Liver (tissue), 9 donors: Measurements from ENCODE around the gene GFM2. TPM values are rescaled to one million over a fixed set of nuclear protein-coding genes. Genes with fewer than 3 reads are reported as not detected.

Experiments used
- DNase-seq: peaks from one replicate; pipeline ENCODE4 v3.0.0-alpha.2; 2017; ENCODE audit warnings: low spot score
- H3K27ac ChIP-seq, 2 donors: one replicate each; pipeline ENCODE4 v1.7.0; 2013; ENCODE audit warnings: inconsistent platforms in 2 of 2, low read length in 2 of 2, control low read depth in 1 of 2, low read depth in 1 of 2, mild to moderate bottlenecking in 1 of 2
- H3K27me3 ChIP-seq, 4 donors: one replicate each; pipeline versions ENCODE4 v1.6.1 to v1.7.0; 2013; ENCODE audit warnings: low read length in 3 of 4, inconsistent platforms in 1 of 4, mild to moderate bottlenecking in 1 of 4, moderate library complexity in 1 of 4; ENCODE audit not compliant: control insufficient read depth in 4 of 4, insufficient read depth in 4 of 4
- H3K36me3 ChIP-seq, 4 donors: one replicate each; pipeline versions ENCODE4 v1.6.1 to v1.7.0; 2013; ENCODE audit warnings: low read length in 3 of 4, mild to moderate bottlenecking in 3 of 4, low read depth in 1 of 4, moderate library complexity in 1 of 4; ENCODE audit not compliant: control insufficient read depth in 4 of 4, insufficient read depth in 3 of 4
- H3K4me1 ChIP-seq, 4 donors: one replicate each; pipeline versions ENCODE4 v1.6.1 to v1.7.0; 2013; ENCODE audit warnings: low read length in 3 of 4, mild to moderate bottlenecking in 3 of 4, moderate library complexity in 1 of 4; ENCODE audit not compliant: control insufficient read depth in 4 of 4, insufficient read depth in 4 of 4
- H3K4me3 ChIP-seq, 3 donors: one replicate each; pipeline versions ENCODE4 v1.6.1 to v1.7.0; 2013; ENCODE audit warnings: low read length in 3 of 3, control low read depth in 1 of 3, low read depth in 1 of 3, mild to moderate bottlenecking in 1 of 3
- H3K9ac ChIP-seq, 2 donors: one replicate each; pipeline ENCODE4 v1.7.0; 2013; ENCODE audit warnings: low read length in 2 of 2, mild to moderate bottlenecking in 2 of 2, moderate library complexity in 2 of 2, control low read depth in 1 of 2, low read depth in 1 of 2
- H3K9me3 ChIP-seq, 4 donors: one replicate each; pipeline versions ENCODE4 v1.6.1 to v1.7.0; 2013; ENCODE audit warnings: low read length in 3 of 4; ENCODE audit not compliant: control insufficient read depth in 4 of 4
- EGR1 ChIP-seq, 2 donors: IDR thresholded peaks; 2 replicates each; pipeline ENCODE4 v1.6.1; 2016 to 2018; ENCODE audit warnings: antibody characterized with exemption in 2 of 2, low read depth in 2 of 2
- FOXA1 ChIP-seq: IDR thresholded peaks from 2 replicates; pipeline ENCODE4 v1.6.1; 2016; ENCODE audit warnings: antibody characterized with exemption
- FOXA2 ChIP-seq: IDR thresholded peaks from 2 replicates; pipeline ENCODE4 v1.6.1; 2016; ENCODE audit warnings: antibody characterized with exemption
- GABPA ChIP-seq, 2 donors: IDR thresholded peaks in 1 of 2; conservative IDR thresholded peaks in 1 of 2; 2 replicates each; pipeline ENCODE4 v1.6.1; 2016; ENCODE audit warnings: antibody characterized with exemption in 2 of 2, mild to moderate bottlenecking in 1 of 2, moderate library complexity in 1 of 2
- HNF4A ChIP-seq, 2 donors: conservative IDR thresholded peaks; 2 replicates each; pipeline ENCODE4 v1.6.1; 2016; ENCODE audit warnings: antibody characterized with exemption in 2 of 2, mild to moderate bottlenecking in 2 of 2
- HNF4G ChIP-seq: IDR thresholded peaks from 2 replicates; pipeline ENCODE4 v1.6.1; 2016; ENCODE audit warnings: antibody characterized with exemption
- JUND ChIP-seq, 2 donors: IDR thresholded peaks; 2 replicates each; pipeline ENCODE4 v1.6.1; 2016; ENCODE audit warnings: antibody characterized with exemption in 2 of 2
- NR2F2 ChIP-seq: IDR thresholded peaks from 2 replicates; pipeline ENCODE4 v1.6.1; 2016; ENCODE audit warnings: antibody characterized with exemption
- RAD21 ChIP-seq, 2 donors: IDR thresholded peaks; 2 replicates each; pipeline ENCODE4 v1.6.1; 2016; ENCODE audit warnings: antibody characterized with exemption in 2 of 2, mild to moderate bottlenecking in 2 of 2
- RXRA ChIP-seq, 2 donors: IDR thresholded peaks; 2 replicates each; pipeline ENCODE4 v1.6.1; 2017 to 2018; ENCODE audit warnings: antibody characterized with exemption in 2 of 2, mild to moderate bottlenecking in 1 of 2
- SP1 ChIP-seq: IDR thresholded peaks from 2 replicates; pipeline ENCODE4 v1.6.1; 2018; ENCODE audit warnings: antibody characterized with exemption, mild to moderate bottlenecking
- TAF1 ChIP-seq: conservative IDR thresholded peaks from 2 replicates; pipeline ENCODE4 v1.6.1; 2016; ENCODE audit warnings: antibody characterized with exemption, mild to moderate bottlenecking
- YY1 ChIP-seq: IDR thresholded peaks from 2 replicates; pipeline ENCODE4 v1.6.1; 2016; ENCODE audit warnings: antibody characterized with exemption, mild to moderate bottlenecking
- WGBS: extraction: QIAGEN DNeasy Blood & Tissue Kit; methylation state at CpG from one replicate; pipeline ENCODE4 v1.1.7; 2013; 5-methylcytosine and 5-hydroxymethylcytosine counted together
- polyA plus RNA-seq, 2 donors: library from polyadenylated mRNA; stranded (reverse) in 1 of 2; unstranded in 1 of 2; fragments of 200-250 nt in 1 of 2; fragments of >200 nt in 1 of 2; fragmentation: Nextera tagmentation in 1 of 2; extraction: Ambion mirVana in 1 of 2; gene quantifications; one replicate each; pipeline versions ENCODE4 v1.2.1 to v1.2.3, GENCODE V29; 2013 to 2015
- total RNA-seq, 2 donors: library from RNA; depleted of rRNA; stranded (reverse); fragments of >200 nt; gene quantifications; one replicate each; pipeline ENCODE4 v1.2.3, GENCODE V29; 2014
- TF ChIP-seq, protein P1 (sequence below): fragments of 150-350 bp; IDR thresholded peaks from 2 replicates; pipeline ENCODE4 v1.5.1; 2017; ENCODE audit warnings: improper control_type of control experiment, low read depth, low read length; ENCODE audit not compliant: missing input control
- TF ChIP-seq, protein P2 (sequence below): IDR thresholded peaks from 2 replicates; pipeline ENCODE4 v1.6.1; 2016; ENCODE audit warnings: antibody characterized with exemption
- TF ChIP-seq, protein P3 (sequence below): IDR thresholded peaks from 2 replicates; pipeline ENCODE4 v1.6.1; 2016; ENCODE audit warnings: antibody characterized with exemption
- TF ChIP-seq, protein P4 (sequence below): IDR thresholded peaks from 2 replicates; pipeline ENCODE4 v1.6.1; 2016; ENCODE audit warnings: antibody characterized with exemption, mild to moderate bottlenecking
- TF ChIP-seq, protein P5 (sequence below): IDR thresholded peaks from 2 replicates; pipeline ENCODE4 v1.6.1; 2016; ENCODE audit warnings: antibody characterized with exemption
- donor health status: healthy.
- donor health status: healthy.
- donor health status: healthy.
- donor health status: healthy.
- donor health status: healthy.

GFM2 gene
- total and polyA plus RNA-seq, 4 donors: 14.6 to 41.0 (median 24.7) TPM

DNA sequence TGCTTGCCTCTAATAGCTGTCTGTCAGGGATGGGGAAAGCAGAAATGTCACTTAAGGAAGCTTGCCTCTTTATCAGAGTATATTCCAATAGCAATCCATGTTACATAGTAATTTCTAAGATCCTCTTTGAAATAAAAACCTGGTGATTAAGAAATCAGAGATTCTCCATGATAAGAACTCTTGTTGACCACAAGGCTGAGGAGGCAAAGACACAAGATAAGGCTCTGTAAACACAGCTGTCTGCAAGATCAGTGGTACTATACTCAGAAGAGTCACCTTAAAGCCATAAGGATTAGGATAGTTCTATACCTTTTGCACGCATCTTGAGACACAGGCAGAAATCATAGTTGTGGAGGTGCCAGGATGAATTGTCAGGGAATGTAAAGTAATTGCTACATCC, 41.6 kb downstream of the GFM2 start (continued):
- TF ChIP-seq, protein P1, sequence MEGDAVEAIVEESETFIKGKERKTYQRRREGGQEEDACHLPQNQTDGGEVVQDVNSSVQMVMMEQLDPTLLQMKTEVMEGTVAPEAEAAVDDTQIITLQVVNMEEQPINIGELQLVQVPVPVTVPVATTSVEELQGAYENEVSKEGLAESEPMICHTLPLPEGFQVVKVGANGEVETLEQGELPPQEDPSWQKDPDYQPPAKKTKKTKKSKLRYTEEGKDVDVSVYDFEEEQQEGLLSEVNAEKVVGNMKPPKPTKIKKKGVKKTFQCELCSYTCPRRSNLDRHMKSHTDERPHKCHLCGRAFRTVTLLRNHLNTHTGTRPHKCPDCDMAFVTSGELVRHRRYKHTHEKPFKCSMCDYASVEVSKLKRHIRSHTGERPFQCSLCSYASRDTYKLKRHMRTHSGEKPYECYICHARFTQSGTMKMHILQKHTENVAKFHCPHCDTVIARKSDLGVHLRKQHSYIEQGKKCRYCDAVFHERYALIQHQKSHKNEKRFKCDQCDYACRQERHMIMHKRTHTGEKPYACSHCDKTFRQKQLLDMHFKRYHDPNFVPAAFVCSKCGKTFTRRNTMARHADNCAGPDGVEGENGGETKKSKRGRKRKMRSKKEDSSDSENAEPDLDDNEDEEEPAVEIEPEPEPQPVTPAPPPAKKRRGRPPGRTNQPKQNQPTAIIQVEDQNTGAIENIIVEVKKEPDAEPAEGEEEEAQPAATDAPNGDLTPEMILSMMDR: no peak
- TF ChIP-seq RXRA (IDR thresholded peaks at IDR 0.05) (no peak), FOXA1 (no peak), JUND (IDR thresholded peaks at IDR 0.05) (no peak), HNF4G (no peak), SP1 (no peak)

DNA sequence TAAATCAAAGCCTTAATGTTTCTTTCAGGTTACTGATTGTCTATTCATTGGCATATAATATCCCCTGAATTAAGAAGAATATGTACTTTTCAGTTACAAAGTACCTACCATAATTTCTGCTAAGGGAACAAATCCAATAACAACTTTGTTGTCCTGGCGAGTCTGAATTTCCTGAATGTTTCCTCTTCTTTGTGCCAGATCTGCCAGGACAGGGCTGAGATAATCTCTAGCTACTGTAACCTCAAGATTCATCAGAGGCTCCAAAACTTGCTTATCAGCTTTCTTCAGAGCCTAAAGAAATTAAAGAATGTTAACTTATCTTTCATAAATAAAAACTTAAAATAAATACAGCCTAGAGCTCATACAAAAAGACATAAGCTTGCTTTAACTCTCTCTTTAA, 44.6 kb downstream of the GFM2 start:
- Histone ChIP-seq H3K27me3 (no peaks in the 10 kb centered on the region), H3K27ac (no peak overlapping the region), H3K9ac (no peak overlapping the region), H3K9me3 (no peaks in the 10 kb centered on the region), H3K4me1 (no peaks in the 10 kb centered on the region), H3K36me3 (peaks cover 5 to 76% (median 60%) of the 10 kb centered on the region in 4 donors), H3K4me3 (no peak overlapping the region)
- TF ChIP-seq JUND (IDR thresholded peaks at IDR 0.05): no peak
- TF ChIP-seq TAF1: no peak
- DNase-seq: no peak
- WGBS: 61% methylated on average over 1 of the region's 1 CpG

DNA sequence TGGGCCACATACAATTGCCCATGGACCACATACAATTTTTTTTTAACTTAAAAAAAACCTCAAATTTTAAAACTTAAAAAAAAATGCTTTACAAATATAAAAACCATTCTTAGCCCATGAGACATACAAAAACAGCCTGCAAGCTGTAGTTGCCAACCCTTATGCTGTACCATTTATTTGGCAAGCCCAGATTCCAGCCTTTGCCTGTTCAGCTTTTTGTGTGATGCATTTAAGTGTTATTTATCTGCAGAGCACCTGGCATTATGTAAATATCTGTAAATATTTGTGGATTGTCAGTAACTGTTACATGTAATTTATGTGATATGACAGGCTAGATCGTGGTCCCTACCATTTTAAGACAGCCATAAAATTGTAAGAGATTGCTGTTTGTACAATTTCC, 49.3 kb downstream of the GFM2 start:
- H3K9me3 ChIP-seq: no peaks in the 10 kb centered on the region
- TF ChIP-seq HNF4G (no peak), HNF4A (conservative IDR thresholded peaks at IDR 0.05) (no peak), SP1 (no peak), RAD21 (IDR thresholded peaks at IDR 0.05) (no peak), TAF1 (no peak), JUND (IDR thresholded peaks at IDR 0.05) (no peak), YY1 (no peak), FOXA2 (no peak), FOXA1 (no peak), RXRA (IDR thresholded peaks at IDR 0.05) (no peak), EGR1 (IDR thresholded peaks at IDR 0.05; ENCODE audit: low read depth in 2 of 2) (no peak), NR2F2 (no peak), GABPA (IDR thresholded peaks at IDR 0.05 in 1 of 2, conservative IDR thresholded peaks at IDR 0.05 in 1 of 2) (no peak)
- TF ChIP-seq, protein P2, sequence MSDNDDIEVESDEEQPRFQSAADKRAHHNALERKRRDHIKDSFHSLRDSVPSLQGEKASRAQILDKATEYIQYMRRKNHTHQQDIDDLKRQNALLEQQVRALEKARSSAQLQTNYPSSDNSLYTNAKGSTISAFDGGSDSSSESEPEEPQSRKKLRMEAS: no peak
- TF ChIP-seq, protein P3, sequence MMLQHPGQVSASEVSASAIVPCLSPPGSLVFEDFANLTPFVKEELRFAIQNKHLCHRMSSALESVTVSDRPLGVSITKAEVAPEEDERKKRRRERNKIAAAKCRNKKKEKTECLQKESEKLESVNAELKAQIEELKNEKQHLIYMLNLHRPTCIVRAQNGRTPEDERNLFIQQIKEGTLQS: no peak
- TF ChIP-seq, protein P4, sequence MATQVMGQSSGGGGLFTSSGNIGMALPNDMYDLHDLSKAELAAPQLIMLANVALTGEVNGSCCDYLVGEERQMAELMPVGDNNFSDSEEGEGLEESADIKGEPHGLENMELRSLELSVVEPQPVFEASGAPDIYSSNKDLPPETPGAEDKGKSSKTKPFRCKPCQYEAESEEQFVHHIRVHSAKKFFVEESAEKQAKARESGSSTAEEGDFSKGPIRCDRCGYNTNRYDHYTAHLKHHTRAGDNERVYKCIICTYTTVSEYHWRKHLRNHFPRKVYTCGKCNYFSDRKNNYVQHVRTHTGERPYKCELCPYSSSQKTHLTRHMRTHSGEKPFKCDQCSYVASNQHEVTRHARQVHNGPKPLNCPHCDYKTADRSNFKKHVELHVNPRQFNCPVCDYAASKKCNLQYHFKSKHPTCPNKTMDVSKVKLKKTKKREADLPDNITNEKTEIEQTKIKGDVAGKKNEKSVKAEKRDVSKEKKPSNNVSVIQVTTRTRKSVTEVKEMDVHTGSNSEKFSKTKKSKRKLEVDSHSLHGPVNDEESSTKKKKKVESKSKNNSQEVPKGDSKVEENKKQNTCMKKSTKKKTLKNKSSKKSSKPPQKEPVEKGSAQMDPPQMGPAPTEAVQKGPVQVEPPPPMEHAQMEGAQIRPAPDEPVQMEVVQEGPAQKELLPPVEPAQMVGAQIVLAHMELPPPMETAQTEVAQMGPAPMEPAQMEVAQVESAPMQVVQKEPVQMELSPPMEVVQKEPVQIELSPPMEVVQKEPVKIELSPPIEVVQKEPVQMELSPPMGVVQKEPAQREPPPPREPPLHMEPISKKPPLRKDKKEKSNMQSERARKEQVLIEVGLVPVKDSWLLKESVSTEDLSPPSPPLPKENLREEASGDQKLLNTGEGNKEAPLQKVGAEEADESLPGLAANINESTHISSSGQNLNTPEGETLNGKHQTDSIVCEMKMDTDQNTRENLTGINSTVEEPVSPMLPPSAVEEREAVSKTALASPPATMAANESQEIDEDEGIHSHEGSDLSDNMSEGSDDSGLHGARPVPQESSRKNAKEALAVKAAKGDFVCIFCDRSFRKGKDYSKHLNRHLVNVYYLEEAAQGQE: no peak
- TF ChIP-seq, protein P5, sequence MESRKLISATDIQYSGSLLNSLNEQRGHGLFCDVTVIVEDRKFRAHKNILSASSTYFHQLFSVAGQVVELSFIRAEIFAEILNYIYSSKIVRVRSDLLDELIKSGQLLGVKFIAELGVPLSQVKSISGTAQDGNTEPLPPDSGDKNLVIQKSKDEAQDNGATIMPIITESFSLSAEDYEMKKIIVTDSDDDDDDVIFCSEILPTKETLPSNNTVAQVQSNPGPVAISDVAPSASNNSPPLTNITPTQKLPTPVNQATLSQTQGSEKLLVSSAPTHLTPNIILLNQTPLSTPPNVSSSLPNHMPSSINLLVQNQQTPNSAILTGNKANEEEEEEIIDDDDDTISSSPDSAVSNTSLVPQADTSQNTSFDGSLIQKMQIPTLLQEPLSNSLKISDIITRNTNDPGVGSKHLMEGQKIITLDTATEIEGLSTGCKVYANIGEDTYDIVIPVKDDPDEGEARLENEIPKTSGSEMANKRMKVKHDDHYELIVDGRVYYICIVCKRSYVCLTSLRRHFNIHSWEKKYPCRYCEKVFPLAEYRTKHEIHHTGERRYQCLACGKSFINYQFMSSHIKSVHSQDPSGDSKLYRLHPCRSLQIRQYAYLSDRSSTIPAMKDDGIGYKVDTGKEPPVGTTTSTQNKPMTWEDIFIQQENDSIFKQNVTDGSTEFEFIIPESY: no peak
- TF ChIP-seq, protein P1: no peak
- no peak overlapping the region for H3K27ac ChIP-seq
- peaks cover 8 to 42% (median 36%) of the 10 kb centered on the region in 4 donors for H3K36me3 ChIP-seq
- H3K4me1 ChIP-seq: no peaks in the 10 kb centered on the region
- no peaks in the 10 kb centered on the region for H3K27me3 ChIP-seq
- no peak overlapping the region for H3K4me3 ChIP-seq
- no peak overlapping the region for H3K9ac ChIP-seq
- no peak for DNase-seq
- 81% methylated on average over 1 of the region's 1 CpG for WGBS
